Ishikawa (cell line): Measurements from ENCODE around the gene HDHD3.

ENCODE experiments used
- EGR1 ChIP-seq: IDR thresholded peaks from 2 replicates; pipeline ENCODE4 v1.6.1; 2012
- EP300 ChIP-seq: IDR thresholded peaks from 2 replicates; pipeline ENCODE4 v1.6.1; 2012; ENCODE audit warnings: borderline replicate concordance
- FOXM1 ChIP-seq: IDR thresholded peaks from 2 replicates; pipeline ENCODE4 v1.6.1; 2012; ENCODE audit warnings: low read depth, borderline replicate concordance
- NFIC ChIP-seq: IDR thresholded peaks from 2 replicates; pipeline ENCODE4 v1.6.1; 2012
- YY1 ChIP-seq: IDR thresholded peaks from 2 replicates; pipeline ENCODE4 v1.6.1; 2012; ENCODE audit warnings: low read depth
- ZBTB7A ChIP-seq: IDR thresholded peaks from 2 replicates; pipeline ENCODE4 v1.6.1; 2012; ENCODE audit warnings: low read depth
- TF ChIP-seq, protein P1 (sequence below): IDR thresholded peaks from 2 replicates; pipeline ENCODE4 v1.6.1; 2012

DNA sequence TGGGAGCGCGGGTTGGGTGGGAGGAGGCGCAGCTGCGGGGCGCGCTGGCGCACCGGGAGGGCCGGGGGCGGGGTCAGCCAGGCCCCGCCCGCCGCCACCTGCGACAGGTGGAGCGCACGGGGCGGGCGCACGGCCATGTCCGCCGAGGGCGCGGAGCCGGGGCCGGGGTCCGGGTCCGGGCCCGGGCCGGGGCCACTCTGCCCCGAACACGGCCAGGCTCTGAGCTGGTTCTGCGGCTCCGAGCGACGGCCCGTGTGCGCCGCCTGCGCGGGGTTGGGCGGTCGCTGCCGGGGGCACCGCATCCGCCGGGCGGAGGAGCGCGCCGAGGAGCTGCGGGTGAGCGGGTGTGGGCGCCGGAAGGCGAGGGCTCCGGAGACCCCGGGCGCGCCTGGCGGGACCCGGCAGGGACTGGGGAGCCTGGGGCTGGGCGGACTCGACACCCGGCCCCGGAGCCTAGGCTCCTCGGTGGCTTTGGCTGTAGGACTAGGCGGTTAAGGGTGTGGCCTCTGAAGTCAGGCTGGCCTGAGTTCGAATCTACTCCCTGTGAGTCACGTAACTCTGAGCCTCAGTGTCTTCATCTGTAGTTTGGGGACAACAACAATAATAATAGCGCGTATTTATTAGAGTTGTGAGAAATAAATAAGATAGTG is 27.2 kb downstream of the HDHD3 start, which contains the start of gene BSPRY:
- TF ChIP-seq ZBTB7A (peak; percentile 65), FOXM1 (no peak), EP300 (0 out of 2 replicates have a peak, but pooled peaks have one; percentile 13), YY1 (peak; percentile 57; the same call in 1 of the 2 replicates), NFIC (no peak), EGR1 (no peak)
- TF ChIP-seq, protein P1, sequence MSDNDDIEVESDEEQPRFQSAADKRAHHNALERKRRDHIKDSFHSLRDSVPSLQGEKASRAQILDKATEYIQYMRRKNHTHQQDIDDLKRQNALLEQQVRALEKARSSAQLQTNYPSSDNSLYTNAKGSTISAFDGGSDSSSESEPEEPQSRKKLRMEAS = no peak; the same call in 1 of the 2 replicates
